GM18505 (cell line): ENCODE data around the gene TCF19.

Experiments
- ATAC-seq: cut with Tn5 transposase; IDR thresholded peaks from one replicate; pipeline ENCODE4 v1.9.1; 2021; ENCODE audit not compliant: unreplicated experiment
- POLR2A ChIP-seq: IDR thresholded peaks from 4 replicates; pipeline ENCODE4 v1.6.1; 2011; ENCODE audit warnings: borderline replicate concordance; ENCODE audit not compliant: insufficient read depth, insufficient read length; ENCODE audit errors: extremely low read depth

The TCF19 gene, protein sequence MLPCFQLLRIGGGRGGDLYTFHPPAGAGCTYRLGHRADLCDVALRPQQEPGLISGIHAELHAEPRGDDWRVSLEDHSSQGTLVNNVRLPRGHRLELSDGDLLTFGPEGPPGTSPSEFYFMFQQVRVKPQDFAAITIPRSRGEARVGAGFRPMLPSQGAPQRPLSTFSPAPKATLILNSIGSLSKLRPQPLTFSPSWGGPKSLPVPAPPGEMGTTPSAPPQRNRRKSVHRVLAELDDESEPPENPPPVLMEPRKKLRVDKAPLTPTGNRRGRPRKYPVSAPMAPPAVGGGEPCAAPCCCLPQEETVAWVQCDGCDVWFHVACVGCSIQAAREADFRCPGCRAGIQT

GRCh38 chr6:31158140-31158862 lies at the start of gene TCF19:
TSS of gene TCF19 (plus strand) at chr6:31158589. CDS start at chr6:31159470, 881 bp downstream.
- TF ChIP-seq POLR2A = peak; percentile 54

GRCh38 chr6:31110825-31111582 lies 47.4 kb upstream of the TCF19 start:
- no peak for TF ChIP-seq POLR2A
- no peak for ATAC-seq

More at GRCh38 chr6:31158140-31158862, at the start of gene TCF19:
- ATAC-seq = peak; percentile 75

DNA sequence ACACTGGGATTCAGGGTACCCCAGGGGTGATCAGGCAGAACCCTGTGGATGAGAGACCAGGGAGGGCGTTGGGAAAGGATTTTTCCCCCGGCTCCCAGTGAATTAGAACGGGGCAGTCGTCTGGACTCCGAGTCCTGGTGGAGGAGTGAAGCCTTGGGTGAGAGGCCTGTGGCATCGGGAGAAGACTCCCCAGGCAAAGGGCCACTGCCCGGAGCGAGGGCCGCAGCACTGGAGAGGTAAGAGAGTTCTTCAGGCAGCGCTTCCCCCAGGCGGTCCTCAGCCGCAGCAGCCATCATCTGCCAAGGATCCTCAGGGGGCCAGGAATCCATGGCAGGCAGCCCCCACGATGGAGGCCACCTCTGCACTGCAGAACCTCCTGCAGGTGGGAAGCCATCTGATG lies 46.7 kb upstream of the TCF19 start:
- no peak for ATAC-seq

DNA sequence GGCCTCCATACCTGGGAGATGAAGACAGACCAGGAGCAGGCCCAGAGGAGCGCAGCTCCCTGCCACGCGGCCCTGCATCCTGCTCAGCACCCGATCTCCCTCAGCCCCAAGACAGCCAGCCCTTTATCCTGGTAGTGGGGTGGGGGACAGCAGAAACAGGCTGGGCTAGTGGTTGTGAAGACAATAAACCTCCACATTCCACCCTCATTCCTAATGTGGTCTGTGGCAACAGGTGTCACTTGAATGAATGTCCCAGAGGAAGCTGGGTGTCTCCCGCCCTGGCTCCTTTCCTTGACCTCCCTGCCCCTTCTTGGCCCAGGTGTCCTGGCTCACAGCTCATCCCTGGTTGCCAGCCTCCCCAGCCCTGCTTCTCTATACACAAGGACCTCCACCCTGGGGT lies 45.9 kb upstream of the TCF19 start, which contains the start of gene C6orf15:
Gene C6orf15, minus strand, starts transcription at position 98 of the 400 bp plus-strand sequence. Its CDS starts 20 bp downstream, at position 78.
- no peak for ATAC-seq

More for the DNA sequence above, 46.7 kb upstream of the TCF19 start:
- TF ChIP-seq POLR2A = no peak

DNA sequence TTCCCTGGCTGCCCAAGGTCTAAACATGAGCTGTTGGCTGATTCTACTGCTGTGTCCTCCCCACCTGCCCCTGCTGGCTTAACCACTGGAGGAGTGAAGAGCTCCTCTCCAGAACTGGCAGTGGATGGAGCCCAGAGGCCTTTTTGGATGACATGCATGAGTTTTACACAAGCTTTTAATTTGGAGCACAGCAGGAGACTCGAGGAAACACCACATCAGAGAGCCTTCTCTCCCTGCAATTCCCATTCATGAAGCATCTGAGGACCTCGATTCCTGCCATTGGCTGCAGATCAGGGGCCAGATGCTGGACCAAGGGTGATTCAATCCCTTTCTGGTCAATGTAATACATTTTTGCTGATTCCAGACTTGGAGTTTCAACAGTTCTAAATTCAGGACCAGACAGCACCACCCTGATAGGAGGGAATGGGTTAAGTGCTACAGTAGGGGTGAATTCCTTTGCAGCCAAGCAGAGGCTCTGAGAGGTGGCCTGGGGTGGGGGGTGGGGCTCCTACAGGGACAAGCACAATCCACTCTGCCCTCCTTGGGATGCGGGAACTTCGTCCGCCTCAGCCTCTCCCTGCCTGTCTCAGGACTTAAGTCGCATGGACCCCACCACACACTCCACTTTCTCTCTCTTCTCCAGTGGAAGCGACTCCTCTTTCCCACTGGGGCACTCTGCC lies 44.4 kb upstream of the TCF19 start:
- no peak for ATAC-seq
- no peak for TF ChIP-seq POLR2A

More for the DNA sequence above, 45.9 kb upstream of the TCF19 start, which contains the start of gene C6orf15:
- no peak for TF ChIP-seq POLR2A

DNA sequence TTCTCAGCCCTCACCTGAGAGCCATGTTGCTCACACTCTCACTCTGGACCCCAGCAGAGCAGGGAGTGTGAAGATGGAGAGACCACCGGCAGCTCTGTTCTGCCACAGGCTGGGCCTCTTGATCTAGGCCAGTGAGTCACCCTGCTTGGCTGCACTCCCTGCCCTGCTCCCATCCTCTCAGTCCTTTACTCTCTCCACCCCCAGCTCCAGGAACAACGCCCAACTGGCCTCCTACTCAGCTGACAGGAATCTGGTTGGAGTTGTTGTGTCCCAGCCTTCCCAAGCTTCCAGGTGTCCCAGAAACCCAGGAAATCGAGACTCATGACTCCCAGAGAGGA lies 43.9 kb upstream of the TCF19 start, which contains the start of gene PSORS1C1:
Gene PSORS1C1, plus strand, starts transcription at position 260 of the 338 bp plus-strand sequence. CDS start 14,833 bp downstream, outside the sequence.
- ATAC-seq = no peak
- no peak for TF ChIP-seq POLR2A

- ATAC-seq = no peak
- TF ChIP-seq POLR2A = no peak
Observed at GRCh38 chr6:31114970-31115849, 43.2 kb upstream of the TCF19 start.

DNA sequence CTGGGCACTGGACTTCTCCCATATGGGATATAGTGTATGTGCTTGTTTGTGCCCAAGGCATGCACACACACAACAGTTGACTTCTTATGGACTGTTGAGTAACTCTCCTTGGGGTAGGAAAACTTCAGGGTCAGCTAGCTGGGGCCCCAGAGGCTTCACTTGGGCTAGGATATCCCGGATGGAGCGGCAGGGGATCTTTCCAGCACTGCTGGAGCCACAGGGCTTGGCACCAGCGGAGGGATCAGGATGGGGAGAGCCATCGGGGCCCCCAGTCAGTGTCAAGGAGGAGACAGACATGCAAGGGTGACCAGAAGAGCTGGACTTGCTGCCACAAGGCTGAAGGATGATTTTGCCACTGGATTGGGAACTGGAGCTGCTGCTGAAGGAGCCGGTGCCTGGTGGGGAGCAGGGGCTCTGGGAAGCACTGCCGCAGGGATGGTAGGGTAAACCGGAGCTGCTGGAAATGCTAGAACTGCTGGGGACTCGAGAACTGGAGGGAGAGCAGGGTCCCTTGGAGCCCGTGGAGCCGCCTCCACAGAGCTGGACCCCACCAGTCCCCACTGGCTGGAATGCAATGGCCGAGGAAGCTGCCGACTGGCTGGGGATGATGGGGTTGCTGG lies 42.3 kb upstream of the TCF19 start:
- TF ChIP-seq POLR2A = no peak
- ATAC-seq = no peak

GRCh38 chr6:31116661-31117385 lies 41.6 kb upstream of the TCF19 start:
- ATAC-seq = no peak
- TF ChIP-seq POLR2A = no peak

GRCh38 chr6:31118178-31118577 lies 40.2 kb upstream of the TCF19 start:
- no peak for TF ChIP-seq POLR2A
- ATAC-seq = no peak
